ENCODE measurements around the gene TENM4.

Gene TENM4

DNA sequence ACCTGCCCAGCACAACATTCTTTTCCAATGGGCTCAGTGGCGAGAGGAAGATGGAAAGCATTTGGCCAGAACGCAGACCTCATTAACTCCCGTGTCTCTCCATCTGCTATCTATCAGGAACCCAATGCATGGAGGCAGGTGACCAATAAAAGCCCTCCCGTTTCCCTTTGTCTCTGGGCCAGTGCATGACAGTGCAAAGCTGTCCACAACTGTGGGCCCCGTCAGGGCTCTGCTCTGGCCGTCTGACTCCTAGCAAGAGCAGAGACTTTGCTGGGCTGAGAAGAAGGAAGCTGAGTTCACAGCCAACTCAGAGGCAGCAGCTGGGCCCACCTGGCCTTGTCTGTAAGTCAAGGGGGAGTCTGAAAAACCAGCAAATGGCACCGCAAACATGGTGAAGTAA is 177.8 kb downstream of the TENM4 start (continued):
- no peak for TF ChIP-seq ZNF221 (tag by site-specific recombination; IDR thresholded peaks at IDR 0.05; ENCODE audit: borderline replicate concordance)
- TF ChIP-seq, protein P1, sequence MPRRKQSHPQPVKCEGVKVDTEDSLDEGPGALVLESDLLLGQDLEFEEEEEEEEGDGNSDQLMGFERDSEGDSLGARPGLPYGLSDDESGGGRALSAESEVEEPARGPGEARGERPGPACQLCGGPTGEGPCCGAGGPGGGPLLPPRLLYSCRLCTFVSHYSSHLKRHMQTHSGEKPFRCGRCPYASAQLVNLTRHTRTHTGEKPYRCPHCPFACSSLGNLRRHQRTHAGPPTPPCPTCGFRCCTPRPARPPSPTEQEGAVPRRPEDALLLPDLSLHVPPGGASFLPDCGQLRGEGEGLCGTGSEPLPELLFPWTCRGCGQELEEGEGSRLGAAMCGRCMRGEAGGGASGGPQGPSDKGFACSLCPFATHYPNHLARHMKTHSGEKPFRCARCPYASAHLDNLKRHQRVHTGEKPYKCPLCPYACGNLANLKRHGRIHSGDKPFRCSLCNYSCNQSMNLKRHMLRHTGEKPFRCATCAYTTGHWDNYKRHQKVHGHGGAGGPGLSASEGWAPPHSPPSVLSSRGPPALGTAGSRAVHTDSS (tag by site-specific recombination; IDR thresholded peaks at IDR 0.05): no peak
- no peak for TF ChIP-seq ZNF274 (IDR thresholded peaks at IDR 0.05; ENCODE audit: low read length)
- no peak for TF ChIP-seq ZNF274 (tag by site-specific recombination; IDR thresholded peaks at IDR 0.05; ENCODE audit: borderline replicate concordance)
- no peak for TF ChIP-seq ZNF423 (tag by site-specific recombination; IDR thresholded peaks at IDR 0.05)
- no peak for TF ChIP-seq ZNF560 (tag by site-specific recombination; IDR thresholded peaks at IDR 0.05; ENCODE audit: borderline replicate concordance)
- TF ChIP-seq, protein P2, sequence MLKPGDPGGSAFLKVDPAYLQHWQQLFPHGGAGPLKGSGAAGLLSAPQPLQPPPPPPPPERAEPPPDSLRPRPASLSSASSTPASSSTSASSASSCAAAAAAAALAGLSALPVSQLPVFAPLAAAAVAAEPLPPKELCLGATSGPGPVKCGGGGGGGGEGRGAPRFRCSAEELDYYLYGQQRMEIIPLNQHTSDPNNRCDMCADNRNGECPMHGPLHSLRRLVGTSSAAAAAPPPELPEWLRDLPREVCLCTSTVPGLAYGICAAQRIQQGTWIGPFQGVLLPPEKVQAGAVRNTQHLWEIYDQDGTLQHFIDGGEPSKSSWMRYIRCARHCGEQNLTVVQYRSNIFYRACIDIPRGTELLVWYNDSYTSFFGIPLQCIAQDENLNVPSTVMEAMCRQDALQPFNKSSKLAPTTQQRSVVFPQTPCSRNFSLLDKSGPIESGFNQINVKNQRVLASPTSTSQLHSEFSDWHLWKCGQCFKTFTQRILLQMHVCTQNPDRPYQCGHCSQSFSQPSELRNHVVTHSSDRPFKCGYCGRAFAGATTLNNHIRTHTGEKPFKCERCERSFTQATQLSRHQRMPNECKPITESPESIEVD (tag by site-specific recombination; IDR thresholded peaks at IDR 0.05): no peak
- TF ChIP-seq, protein P3, sequence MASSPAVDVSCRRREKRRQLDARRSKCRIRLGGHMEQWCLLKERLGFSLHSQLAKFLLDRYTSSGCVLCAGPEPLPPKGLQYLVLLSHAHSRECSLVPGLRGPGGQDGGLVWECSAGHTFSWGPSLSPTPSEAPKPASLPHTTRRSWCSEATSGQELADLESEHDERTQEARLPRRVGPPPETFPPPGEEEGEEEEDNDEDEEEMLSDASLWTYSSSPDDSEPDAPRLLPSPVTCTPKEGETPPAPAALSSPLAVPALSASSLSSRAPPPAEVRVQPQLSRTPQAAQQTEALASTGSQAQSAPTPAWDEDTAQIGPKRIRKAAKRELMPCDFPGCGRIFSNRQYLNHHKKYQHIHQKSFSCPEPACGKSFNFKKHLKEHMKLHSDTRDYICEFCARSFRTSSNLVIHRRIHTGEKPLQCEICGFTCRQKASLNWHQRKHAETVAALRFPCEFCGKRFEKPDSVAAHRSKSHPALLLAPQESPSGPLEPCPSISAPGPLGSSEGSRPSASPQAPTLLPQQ (tag by site-specific recombination; IDR thresholded peaks at IDR 0.05): no peak
- TF ChIP-seq, protein P4, sequence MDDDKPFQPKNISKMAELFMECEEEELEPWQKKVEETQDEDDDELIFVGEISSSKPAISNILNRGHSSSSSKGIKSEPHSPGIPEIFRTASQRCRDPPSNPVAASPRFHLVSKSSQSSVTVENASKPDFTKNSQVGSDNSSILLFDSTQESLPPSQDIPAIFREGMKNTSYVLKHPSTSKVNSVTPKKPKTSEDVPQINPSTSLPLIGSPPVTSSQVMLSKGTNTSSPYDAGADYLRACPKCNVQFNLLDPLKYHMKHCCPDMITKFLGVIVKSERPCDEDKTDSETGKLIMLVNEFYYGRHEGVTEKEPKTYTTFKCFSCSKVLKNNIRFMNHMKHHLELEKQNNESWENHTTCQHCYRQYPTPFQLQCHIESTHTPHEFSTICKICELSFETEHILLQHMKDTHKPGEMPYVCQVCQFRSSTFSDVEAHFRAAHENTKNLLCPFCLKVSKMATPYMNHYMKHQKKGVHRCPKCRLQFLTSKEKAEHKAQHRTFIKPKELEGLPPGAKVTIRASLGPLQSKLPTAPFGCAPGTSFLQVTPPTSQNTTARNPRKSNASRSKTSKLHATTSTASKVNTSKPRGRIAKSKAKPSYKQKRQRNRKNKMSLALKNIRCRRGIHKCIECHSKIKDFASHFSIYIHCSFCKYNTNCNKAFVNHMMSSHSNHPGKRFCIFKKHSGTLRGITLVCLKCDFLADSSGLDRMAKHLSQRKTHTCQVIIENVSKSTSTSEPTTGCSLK (tag by site-specific recombination; IDR thresholded peaks at IDR 0.05): no peak
- TF ChIP-seq ZNF248 (tag by site-specific recombination; IDR thresholded peaks at IDR 0.05): no peak
- no peak for TF ChIP-seq ZNF23 (tag by site-specific recombination; IDR thresholded peaks at IDR 0.05; ENCODE audit: borderline replicate concordance)

DNA sequence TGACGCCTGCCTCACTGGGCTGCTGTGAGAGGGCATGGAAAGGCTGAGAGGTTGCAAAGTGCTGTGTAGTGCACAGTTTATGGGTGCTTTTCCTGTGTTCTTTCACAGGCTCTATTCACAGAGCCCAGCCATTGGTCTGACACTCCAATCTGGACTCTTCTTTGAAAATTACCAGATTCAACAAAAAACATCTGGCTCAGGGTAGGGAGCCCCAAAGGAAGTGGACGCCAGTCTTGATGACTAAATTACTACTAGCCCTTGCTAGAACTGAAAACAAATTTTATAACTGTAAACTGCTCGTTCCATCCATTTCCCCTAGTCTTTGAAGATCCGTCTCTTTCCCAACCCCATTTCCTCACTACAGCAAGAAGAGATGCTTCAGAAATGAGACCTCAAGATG is 178.6 kb downstream of the TENM4 start:
- Histone ChIP-seq H3K4me1 (ENCODE audit: control insufficient read depth, insufficient read depth, low read length) (no peaks in the 10 kb centered on the region), H3K4me3 (ENCODE audit: low read depth, low read length) (no peak overlapping the region), H3K9me3 (ENCODE audit: control insufficient read depth, insufficient read depth, low read depth, low read length) (no peaks in the 10 kb centered on the region), H3K27ac (ENCODE audit: extremely low read depth, low read depth, low read length) (no peak overlapping the region), H3K36me3 (ENCODE audit: control insufficient read depth in 2 of 2, insufficient read depth in 1 of 2, low read length in 2 of 2) (no peaks in the 10 kb centered on the region)
- ChIA-PET POLR2A (no interaction called here), CTCF (no interaction called here)
- TF ChIP-seq ZNF354C (tag by site-specific recombination; IDR thresholded peaks at IDR 0.05; ENCODE audit: borderline replicate concordance, low read depth) (no peak), ZNF2 (tag by site-specific recombination; IDR thresholded peaks at IDR 0.05) (no peak), ZNF600 (tag by site-specific recombination; IDR thresholded peaks at IDR 0.05) (no peak), ZNF112 (tag by site-specific recombination; IDR thresholded peaks at IDR 0.05) (no peak), ZBTB21 (tag by site-specific recombination; IDR thresholded peaks at IDR 0.05) (no peak), ZNF394 (tag by site-specific recombination; IDR thresholded peaks at IDR 0.05; ENCODE audit: borderline replicate concordance) (no peak), REPIN1 (tag by site-specific recombination; IDR thresholded peaks at IDR 0.05; ENCODE audit: low read depth) (no peak), ZNF677 (tag by site-specific recombination; IDR thresholded peaks at IDR 0.05) (no peak), ZFP3 (tag by site-specific recombination; IDR thresholded peaks at IDR 0.05; ENCODE audit: low read depth) (no peak), ZNF624 (tag by site-specific recombination; IDR thresholded peaks at IDR 0.05) (no peak), MEIS1 (CRISPR knock-in tag; IDR thresholded peaks at IDR 0.05; ENCODE audit: borderline replicate concordance) (no peak), ZNF571 (tag by site-specific recombination; IDR thresholded peaks at IDR 0.05) (no peak), ZNF707 (tag by site-specific recombination; IDR thresholded peaks at IDR 0.05) (no peak), KLF9 (tag by site-specific recombination; IDR thresholded peaks at IDR 0.05; ENCODE audit: low read depth) (no peak), ZNF404 (tag by site-specific recombination; IDR thresholded peaks at IDR 0.05) (no peak)
- TF ChIP-seq, protein P5, sequence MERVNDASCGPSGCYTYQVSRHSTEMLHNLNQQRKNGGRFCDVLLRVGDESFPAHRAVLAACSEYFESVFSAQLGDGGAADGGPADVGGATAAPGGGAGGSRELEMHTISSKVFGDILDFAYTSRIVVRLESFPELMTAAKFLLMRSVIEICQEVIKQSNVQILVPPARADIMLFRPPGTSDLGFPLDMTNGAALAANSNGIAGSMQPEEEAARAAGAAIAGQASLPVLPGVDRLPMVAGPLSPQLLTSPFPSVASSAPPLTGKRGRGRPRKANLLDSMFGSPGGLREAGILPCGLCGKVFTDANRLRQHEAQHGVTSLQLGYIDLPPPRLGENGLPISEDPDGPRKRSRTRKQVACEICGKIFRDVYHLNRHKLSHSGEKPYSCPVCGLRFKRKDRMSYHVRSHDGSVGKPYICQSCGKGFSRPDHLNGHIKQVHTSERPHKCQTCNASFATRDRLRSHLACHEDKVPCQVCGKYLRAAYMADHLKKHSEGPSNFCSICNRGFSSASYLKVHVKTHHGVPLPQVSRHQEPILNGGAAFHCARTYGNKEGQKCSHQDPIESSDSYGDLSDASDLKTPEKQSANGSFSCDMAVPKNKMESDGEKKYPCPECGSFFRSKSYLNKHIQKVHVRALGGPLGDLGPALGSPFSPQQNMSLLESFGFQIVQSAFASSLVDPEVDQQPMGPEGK (tag by site-specific recombination; IDR thresholded peaks at IDR 0.05): no peak
